ENCODE measurements around the gene MAMSTR. TPM values are rescaled to one million over a fixed set of nuclear protein-coding genes. Genes with fewer than 3 reads are reported as not detected.

MAMSTR gene
- total and polyA plus RNA-seq, 10 of the 15 experiments (the other 5 are each of a cell fraction or from before 2014, with no cell fraction given) = 0.04 to 0.73 (median 0.31) TPM; not detected in 1

GRCh38 chr19:48670699-48671445, 48.7 kb downstream of the MAMSTR start:
- no TSS peak for BruUV-seq (replicated peaks)
- TF ChIP-seq SREBF1 (IDR thresholded peaks at IDR 0.05; ENCODE audit: low read length) (no peak), NR2F1 (conservative IDR thresholded peaks at IDR 0.05) (0 out of 2 replicates have a peak, but pooled peaks have one; percentile 31), SPI1 (IDR thresholded peaks at IDR 0.05; ENCODE audit: borderline replicate concordance, insufficient read depth, low read depth, low read length) (no peak)
- DNase-seq (ENCODE audit: low read depth, low spot score) (no peak), ATAC-seq (no peak), FAIRE-seq (no peak)
- no peak overlapping the region for H2AFZ ChIP-seq (ENCODE audit: control insufficient read depth, low read depth, low read length)
- 41% methylated on average over 18 of the region's 21 CpGs for WGBS (ENCODE audit: insufficient coverage, insufficient replicate concordance, low lambda C conversion rate, missing lambda C conversion rate)
- H4K20me1 ChIP-seq (ENCODE audit: control insufficient read depth, insufficient read depth) = no peaks in the 10 kb centered on the region
- no peak overlapping the region for H3K4me3 ChIP-seq
- ChIA-PET POLR2A (no interaction called here), RAD21 (ENCODE audit: unreplicated experiment) (no interaction called here), SMC1A (ENCODE audit: uncharacterized antibody, unreplicated experiment) (no interaction called here), CTCF (interaction anchor here (1.4 kb wide), 1 partner anchor 25 kb away, joined by 5 read pairs; the partner anchor contains the start of gene CA11)
- in situ Hi-C loops (cut with MboI) (no loop called here), intact Hi-C loops (cut with micrococcal nuclease; ENCODE audit: unreplicated experiment) (no loop called here)
- H3K4me1 ChIP-seq (ENCODE audit: control insufficient read depth, insufficient read depth, low read length) = no peaks in the 10 kb centered on the region
- H3K79me2 ChIP-seq (ENCODE audit: control insufficient read depth, insufficient read depth, low read length) = no peaks in the 10 kb centered on the region
- H3K9ac ChIP-seq (ENCODE audit: control insufficient read depth, insufficient read depth, low read length) = no peak overlapping the region
- no peaks in the 10 kb centered on the region; the same call in 2 of the 3 replicates for H3K9me3 ChIP-seq (replicated peaks; ENCODE audit: control insufficient read depth, insufficient read depth, low read length)
- no peaks in the 10 kb centered on the region for H3K36me3 ChIP-seq (ENCODE audit: control insufficient read depth in 2 of 2, insufficient read depth in 2 of 2, low read length in 1 of 2)
- H3K27me3 ChIP-seq (replicated peaks in 1 of 2; ENCODE audit: control insufficient read depth in 2 of 2, insufficient read depth in 2 of 2, low read length in 1 of 2) = no peaks in the 10 kb centered on the region
- H3K27ac ChIP-seq (ENCODE audit: control insufficient read depth, insufficient read depth) = no peak overlapping the region
- H3K4me2 ChIP-seq (ENCODE audit: control insufficient read depth, insufficient read depth) = no peak overlapping the region

DNA sequence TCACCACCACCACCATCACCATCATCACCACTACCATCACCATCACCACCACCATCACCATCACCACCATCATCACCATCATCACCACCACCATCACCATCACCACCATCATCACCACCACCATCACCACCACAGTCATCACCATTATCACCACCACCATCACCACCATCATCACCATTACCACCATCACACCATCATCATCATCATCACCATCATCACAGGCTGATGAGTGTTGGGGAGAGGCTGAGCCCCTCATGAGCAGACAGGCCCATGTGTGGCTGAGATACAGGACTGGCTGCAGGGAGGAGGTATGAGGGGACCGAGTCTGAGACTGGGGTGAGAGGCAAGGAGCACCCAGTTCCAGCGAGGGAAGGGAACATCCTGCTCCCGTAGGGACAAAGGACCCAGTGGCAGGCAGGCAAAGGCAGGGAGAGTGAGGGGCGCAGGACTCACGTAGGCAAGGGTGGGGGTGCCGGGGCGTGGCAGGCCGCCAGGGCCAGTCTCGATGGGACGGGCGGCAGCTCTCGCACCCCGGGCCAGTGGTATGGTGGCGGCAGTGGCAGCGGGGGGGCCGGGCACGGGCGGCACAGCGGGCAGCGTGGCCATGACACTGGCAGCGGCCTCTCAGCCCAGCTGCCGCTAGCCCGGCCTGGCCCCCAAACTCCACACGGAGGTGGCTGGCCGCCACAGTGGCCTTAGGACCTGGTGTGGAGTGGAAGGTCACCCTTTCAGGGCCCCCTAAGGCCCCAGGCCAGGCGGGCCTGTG, 49.4 kb downstream of the MAMSTR start:
- intact Hi-C loops (cut with micrococcal nuclease; ENCODE audit: unreplicated experiment) = no loop called here
- CTCF ChIA-PET = no interaction called here
- peak; percentile 18 for FAIRE-seq
- in situ Hi-C loops (cut with MboI) = no loop called here
- RAD21 ChIA-PET (ENCODE audit: unreplicated experiment) = no interaction called here
- no peak for ATAC-seq
- Histone ChIP-seq H3K79me2 (ENCODE audit: control insufficient read depth, insufficient read depth, low read length) (no peaks in the 10 kb centered on the region), H3K9ac (ENCODE audit: control insufficient read depth, insufficient read depth, low read length) (no peak overlapping the region), H3K36me3 (ENCODE audit: control insufficient read depth in 2 of 2, insufficient read depth in 2 of 2, low read length in 1 of 2) (no peaks in the 10 kb centered on the region), H3K4me3 (no peak overlapping the region), H4K20me1 (ENCODE audit: control insufficient read depth, insufficient read depth) (no peaks in the 10 kb centered on the region), H3K9me3 (replicated peaks; ENCODE audit: control insufficient read depth, insufficient read depth, low read length) (no peaks in the 10 kb centered on the region; the same call in 2 of the 3 replicates), H3K27ac (ENCODE audit: control insufficient read depth, insufficient read depth) (no peak overlapping the region), H2AFZ (ENCODE audit: control insufficient read depth, low read depth, low read length) (no peak overlapping the region), H3K4me2 (ENCODE audit: control insufficient read depth, insufficient read depth) (no peak overlapping the region), H3K4me1 (ENCODE audit: control insufficient read depth, insufficient read depth, low read length) (no peaks in the 10 kb centered on the region), H3K27me3 (replicated peaks in 1 of 2; ENCODE audit: control insufficient read depth in 2 of 2, insufficient read depth in 2 of 2, low read length in 1 of 2) (no peaks in the 10 kb centered on the region)
- DNase-seq (ENCODE audit: low read depth, low spot score) = no peak
- 73% methylated on average over 19 of the region's 26 CpGs for WGBS (ENCODE audit: insufficient coverage, insufficient replicate concordance, low lambda C conversion rate, missing lambda C conversion rate)
- SMC1A ChIA-PET (ENCODE audit: uncharacterized antibody, unreplicated experiment) = no interaction called here
- no TSS peak for BruUV-seq (replicated peaks)
- POLR2A ChIA-PET = no interaction called here
- no peak for TF ChIP-seq ZNF217 (IDR thresholded peaks at IDR 0.05)
- TF ChIP-seq SREBF2 (IDR thresholded peaks at IDR 0.05; ENCODE audit: low read length) = no peak
- no peak for TF ChIP-seq POLR2AphosphoS5 (IDR thresholded peaks at IDR 0.05; ENCODE audit: low read length)
- TF ChIP-seq ZNF24 (IDR thresholded peaks at IDR 0.05) = no peak
- no peak for TF ChIP-seq TCF7 (IDR thresholded peaks at IDR 0.05; ENCODE audit: borderline replicate concordance)
- TF ChIP-seq GATAD2B (conservative IDR thresholded peaks at IDR 0.05; ENCODE audit: low read depth) = no peak
